HG03025 (cell line): ENCODE data around the gene CIRBP.
A peak's percentile ranks its signal among the peaks of the same experiment; 100 is the strongest.

Source experiments
- ATAC-seq: cut with Tn5 transposase; IDR thresholded peaks from one replicate; pipeline ENCODE4 v1.9.1; 2021; ENCODE audit warnings: mild to moderate bottlenecking, moderate library complexity; ENCODE audit not compliant: unreplicated experiment, low FRiP score

CIRBP gene

DNA sequence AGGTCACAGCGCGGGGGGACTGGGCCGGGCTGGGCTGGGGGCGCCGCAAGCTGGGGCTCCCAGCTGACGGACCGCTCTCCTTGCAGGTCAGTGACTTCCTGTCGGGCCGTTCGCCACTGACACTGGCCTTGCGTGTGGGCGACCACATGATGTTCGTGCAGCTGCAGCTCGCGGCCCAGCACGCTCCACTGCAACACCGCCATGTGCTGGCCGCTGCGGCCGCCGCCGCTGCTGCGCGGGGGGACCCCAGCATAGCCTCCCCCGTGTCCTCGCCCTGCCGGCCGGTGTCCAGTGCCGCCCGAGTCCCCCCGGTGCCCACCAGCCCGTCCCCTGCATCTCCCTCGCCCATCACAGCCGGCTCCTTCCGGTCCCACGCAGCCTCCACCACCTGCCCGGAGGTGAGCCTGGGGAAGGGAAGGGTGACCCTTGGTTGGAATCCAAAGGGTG lies 15.0 kb upstream of the CIRBP start:
- ATAC-seq, result no peak

DNA sequence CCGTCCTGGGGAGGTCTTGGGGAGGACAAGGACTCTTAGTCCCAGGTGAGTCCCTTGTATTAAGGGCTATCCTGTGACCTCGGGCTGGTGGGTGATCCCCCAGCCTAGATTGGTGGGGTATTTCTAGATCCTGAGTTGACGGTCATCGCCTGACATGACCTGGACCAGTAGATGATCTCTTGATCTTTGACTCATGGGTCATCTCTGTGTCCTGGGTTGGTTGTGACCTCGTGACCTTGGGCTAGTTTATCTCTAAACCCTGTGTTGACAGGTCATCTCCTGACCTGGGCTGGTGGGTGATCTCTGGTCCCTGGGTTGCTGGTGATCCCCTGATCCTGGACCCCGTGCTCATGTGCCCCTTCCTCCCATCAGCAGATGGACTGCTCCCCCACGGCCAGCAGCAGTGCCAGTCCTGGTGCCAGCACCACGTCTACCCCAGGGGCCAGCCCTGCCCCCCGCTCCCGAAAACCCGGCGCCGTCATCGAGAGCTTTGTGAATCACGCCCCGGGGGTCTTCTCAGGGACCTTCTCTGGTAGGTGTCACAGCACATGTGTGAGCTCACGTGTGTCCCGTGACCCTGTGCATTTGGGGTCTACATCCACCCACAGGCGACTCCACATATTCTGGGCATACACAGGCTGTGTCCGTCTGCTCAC lies 14.5 kb upstream of the CIRBP start:
- ATAC-seq, result no peak

GRCh38 chr19:1255186-1256161 lies 13.7 kb upstream of the CIRBP start:
- ATAC-seq, result no peak

DNA sequence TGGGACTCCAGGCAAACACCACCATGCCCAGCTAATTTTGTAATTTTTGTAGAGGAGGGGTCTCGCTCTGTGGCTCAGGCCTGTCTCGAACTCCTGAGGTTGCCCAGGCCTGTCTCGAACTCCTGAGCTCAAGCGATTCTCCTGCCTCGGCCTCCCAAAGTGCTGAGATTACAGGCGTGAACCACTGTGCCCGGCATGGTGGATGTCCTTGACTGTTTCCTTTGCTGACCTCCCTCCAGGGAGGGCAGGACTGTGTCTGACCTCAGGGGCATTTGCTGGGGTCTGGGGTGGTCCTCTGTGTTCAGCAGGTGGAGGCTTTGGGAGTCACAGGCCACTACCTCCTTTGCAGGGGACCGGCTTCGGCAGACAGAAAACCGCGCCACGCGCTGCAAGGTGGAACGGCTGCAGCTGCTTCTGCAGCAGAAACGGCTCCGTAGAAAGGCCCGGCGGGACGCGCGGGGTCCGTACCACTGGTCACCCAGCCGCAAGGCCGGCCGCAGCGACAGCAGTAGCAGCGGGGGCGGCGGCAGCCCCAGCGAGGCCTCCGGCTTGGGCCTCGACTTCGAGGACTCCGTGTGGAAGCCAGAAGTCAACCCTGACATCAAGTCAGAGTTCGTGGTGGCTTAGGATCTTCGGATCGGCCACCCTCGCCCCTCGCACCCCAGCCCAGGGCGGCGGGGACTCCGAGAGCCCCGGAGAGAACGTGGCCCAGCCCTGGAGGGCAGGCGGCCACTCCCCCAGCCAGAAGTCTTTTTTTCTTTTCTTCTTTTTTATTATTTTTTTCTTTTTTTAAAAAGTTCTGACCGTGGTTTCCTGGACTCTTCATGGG lies 12.3 kb upstream of the CIRBP start:
- no peak for ATAC-seq

GRCh38 chr19:1257475-1258162 lies 11.5 kb upstream of the CIRBP start:
- ATAC-seq, result no peak

- ATAC-seq, result no peak
These were observed 11.0 kb upstream of the CIRBP start for GRCh38 chr19:1258163-1258492.

DNA sequence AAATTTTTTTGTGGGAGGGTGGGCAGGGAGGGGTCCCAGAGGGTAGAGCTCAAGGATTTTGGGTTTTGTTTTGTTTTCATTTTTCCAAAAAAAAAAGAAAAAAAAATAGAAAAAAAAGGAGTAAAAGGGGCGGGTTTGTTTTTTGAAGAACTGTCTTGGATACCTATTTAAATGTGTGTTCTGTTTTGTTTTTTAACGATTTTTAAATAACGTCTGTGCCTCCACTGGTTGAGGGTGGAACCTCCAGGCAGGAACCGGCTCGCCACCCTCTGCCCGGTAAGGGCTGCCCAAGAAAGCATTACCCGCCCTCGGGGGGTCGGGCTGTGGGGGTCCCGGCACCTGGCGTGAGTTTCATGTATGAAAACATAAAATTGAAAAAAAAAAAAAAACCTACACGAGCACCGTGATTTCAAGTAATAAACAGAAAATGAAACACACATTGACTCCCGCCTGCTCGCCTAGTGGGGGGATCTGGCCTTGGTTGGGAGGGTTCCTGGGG lies 10.4 kb upstream of the CIRBP start:
- ATAC-seq, result no peak

DNA sequence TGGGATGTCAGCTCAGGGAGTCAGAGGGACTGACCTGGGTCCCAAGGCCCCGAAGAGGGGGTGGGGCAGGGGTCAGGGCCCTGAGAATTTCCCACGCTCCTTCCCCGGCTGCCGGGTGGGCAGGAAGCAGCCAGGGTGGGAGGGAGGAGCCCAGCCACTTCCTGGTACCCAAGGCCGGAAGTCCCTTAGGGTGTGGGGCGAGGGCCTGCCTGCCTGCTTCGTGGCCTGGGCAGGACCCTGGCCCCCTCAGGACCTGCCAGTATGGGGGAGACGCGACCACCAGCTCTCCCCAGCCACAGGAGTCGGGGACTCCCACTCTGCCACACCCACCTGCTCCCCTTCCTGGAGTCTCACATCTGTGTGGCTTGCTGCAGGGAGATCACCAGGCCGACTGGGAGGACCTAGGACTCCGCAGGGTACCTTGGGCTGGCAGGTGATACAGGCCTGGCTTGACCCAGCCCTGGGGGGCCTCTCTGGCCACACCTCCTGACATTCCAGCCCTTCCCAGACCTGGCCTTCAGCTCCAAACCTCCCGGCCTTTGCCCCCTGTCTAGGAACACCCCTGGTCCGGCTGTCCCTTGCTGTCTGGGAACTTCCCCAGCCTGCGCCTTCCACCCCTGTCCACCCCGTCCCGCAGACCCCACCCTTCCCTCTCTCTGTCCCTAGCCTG lies 9.8 kb upstream of the CIRBP start:
- ATAC-seq, result no peak

- peak; percentile 2 for ATAC-seq
These were observed 9.0 kb upstream of the CIRBP start for GRCh38 chr19:1259876-1260748.

GRCh38 chr19:1260749-1261537 lies 8.2 kb upstream of the CIRBP start:
- ATAC-seq, result peak; percentile 45

GRCh38 chr19:1261538-1261797 lies 7.7 kb upstream of the CIRBP start:
- ATAC-seq, result no peak

DNA sequence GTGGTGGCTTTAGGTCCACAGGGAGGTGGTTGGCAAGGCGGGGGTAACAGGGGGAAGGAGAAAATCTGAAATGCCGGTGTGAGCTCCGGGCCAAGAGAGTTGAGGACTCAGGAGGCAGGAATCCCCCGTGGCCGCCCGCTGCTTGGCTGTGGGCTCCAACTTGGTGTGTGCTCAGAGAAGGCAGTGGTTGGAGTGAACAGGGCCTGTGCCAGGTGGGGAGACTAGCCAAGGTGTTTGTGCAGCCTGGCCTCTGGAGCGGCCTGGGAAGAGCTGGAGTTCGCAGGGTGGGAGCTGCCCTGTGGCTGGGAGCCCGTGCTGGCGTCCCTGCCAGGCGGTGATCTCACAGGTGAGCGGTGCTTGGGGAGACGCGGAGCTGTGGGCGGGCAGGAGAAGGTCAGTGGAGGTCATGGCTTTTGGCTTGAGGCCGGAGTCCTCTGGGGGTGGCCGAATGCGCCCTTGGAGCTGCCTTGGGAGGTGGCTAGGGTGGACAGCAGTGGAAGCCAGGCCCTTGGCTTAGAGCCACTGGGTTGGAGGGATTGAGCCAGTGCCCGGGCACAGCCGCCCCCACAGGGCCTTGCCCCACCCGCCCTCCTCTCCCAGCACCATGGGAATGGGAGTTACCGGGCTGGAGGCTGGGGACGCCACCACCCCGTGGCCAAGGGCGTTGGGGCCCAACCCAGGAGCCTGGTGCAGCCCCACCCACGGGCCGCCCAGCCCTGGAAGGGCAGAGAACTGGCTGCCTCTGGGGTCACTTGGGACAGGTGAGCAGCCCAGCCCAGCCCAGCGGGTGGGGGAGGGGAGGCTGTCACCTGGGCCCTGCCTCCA lies 7.1 kb upstream of the CIRBP start:
- ATAC-seq, result no peak

DNA sequence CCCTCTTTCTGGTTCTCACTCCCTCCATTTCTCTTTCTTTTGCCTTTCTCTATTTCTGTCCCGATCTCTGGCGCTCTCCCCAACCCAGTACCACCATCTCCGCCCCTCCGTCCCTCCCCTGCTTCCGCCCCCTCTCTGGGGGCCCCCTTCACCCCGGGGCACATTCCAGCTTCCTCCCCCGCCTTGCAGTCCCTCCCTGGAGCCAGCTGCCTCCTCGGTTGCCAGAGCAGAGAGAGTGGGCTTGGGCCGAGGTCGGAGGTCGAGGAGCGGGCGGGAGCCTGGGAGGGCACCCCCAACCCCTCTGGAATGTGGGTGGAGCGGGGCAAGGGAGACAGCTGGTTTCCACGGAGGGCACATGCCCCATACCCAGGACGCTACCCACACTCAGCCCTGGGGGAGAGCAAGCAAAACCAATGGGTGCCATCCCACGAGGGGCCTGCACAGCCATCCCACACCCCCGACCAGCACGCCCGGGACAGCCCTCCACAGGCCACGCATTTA lies 6.5 kb upstream of the CIRBP start:
- ATAC-seq, result no peak

- ATAC-seq, result no peak
These were observed 5.9 kb upstream of the CIRBP start for GRCh38 chr19:1263188-1263587.

DNA sequence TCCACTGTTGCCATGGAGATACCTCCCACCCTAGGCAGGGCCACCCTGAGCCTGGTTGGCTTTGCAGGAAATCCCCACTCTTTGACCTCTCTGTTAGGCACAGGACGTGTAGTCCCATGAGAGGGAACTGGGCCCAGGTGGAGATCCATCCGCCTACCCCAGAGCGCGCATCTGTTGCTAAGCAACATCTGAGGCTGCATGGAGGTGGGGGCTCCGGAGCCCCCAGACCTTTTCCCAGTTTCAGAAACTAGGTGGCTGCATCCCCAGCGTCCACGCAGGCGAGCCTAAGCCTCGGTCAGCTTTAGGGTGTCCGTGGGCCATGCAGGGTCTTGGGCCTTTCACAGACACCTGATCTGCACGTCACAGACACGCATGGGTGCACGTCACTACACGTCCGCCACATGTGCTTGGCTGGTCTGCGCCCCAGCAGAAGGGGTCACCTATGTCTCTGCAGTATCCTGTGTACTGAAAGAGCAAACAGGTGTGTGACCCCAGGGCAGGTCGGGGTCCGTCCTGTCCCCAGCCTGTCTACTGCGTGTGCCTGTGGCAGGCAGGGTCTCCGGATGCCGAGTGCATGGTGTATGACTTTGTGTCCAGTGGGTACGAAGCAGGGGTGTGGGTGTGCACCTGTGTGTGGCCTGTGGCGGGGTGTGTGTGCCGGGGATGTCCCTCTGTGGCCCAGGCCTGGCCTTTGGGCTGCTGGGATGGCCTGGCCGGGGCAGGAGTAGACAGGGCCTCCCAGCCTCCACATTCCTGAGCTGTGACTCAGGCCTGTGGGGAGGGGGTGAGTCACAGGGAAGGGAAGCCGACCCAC lies 4.1 kb upstream of the CIRBP start:
- ATAC-seq, result no peak

GRCh38 chr19:1265615-1266128 lies 3.5 kb upstream of the CIRBP start:
- no peak for ATAC-seq
